Neural crest cell (in vitro differentiated cells): ENCODE data around the gene CACNA2D3. TPM values are rescaled to one million over a fixed set of nuclear protein-coding genes. Genes with fewer than 3 reads are reported as not detected.

Experiments used
- DNase-seq: peaks from one replicate; pipeline ENCODE4 v3.0.0; 2021; ENCODE audit warnings: low read depth, mixed read lengths, low spot score
- H3K27ac Mint-ChIP-seq: one replicate; pipeline ENCODE4 v1.8.0; 2021; ENCODE audit warnings: mild to moderate bottlenecking, mixed read lengths; ENCODE audit not compliant: unreplicated experiment
- H3K27me3 Mint-ChIP-seq: 2 replicates; pipeline ENCODE4 v1.8.0; 2021; ENCODE audit warnings: low read depth, mild to moderate bottlenecking, mixed read lengths
- H3K36me3 Mint-ChIP-seq: 2 replicates; pipeline ENCODE4 v1.8.0; 2021; ENCODE audit warnings: low read depth, mild to moderate bottlenecking, mixed read lengths
- H3K4me1 Mint-ChIP-seq: 2 replicates; pipeline ENCODE4 v1.8.0; 2021; ENCODE audit warnings: mixed read lengths
- H3K4me3 Mint-ChIP-seq: one replicate; pipeline ENCODE4 v1.8.0; 2021; ENCODE audit warnings: mild to moderate bottlenecking, mixed read lengths
- H3K9me3 Mint-ChIP-seq: 2 replicates; pipeline ENCODE4 v1.8.0; 2021; ENCODE audit warnings: mixed read lengths
- CTCF ChIP-seq: fragments of 200-600 bp; sonication (generic); conservative IDR thresholded peaks from 2 replicates; pipeline ENCODE4 v1.5.0; 2021; ENCODE audit warnings: antibody characterized with exemption, mild to moderate bottlenecking
- total RNA-seq: library from RNA; stranded (reverse); gene quantifications from 2 replicates; pipeline ENCODE4 v1.2.1, GENCODE V29; 2021

CACNA2D3 gene
- total RNA-seq, 1 donor from 2014 or later: 0.82 TPM

GRCh38 chr3:54538346-54538745, 416.0 kb downstream of the CACNA2D3 start:
- Mint-ChIP-seq H3K27ac (no peak overlapping the region), H3K9me3 (peaks cover 3% of the 10 kb centered on the region), H3K36me3 (peaks cover 3% of the 10 kb centered on the region), H3K4me1 (no peaks in the 10 kb centered on the region), H3K27me3 (peaks cover 5% of the 10 kb centered on the region), H3K4me3 (no peak overlapping the region)
- no peak for DNase-seq
- TF ChIP-seq CTCF: no peak

GRCh38 chr3:54541369-54541768, 419.0 kb downstream of the CACNA2D3 start:
- no peak for TF ChIP-seq CTCF
- H3K27me3 Mint-ChIP-seq: no peaks in the 10 kb centered on the region
- H3K4me1 Mint-ChIP-seq: no peaks in the 10 kb centered on the region
- H3K27ac Mint-ChIP-seq: no peak overlapping the region
- peaks cover 3% of the 10 kb centered on the region for H3K9me3 Mint-ChIP-seq
- no peak overlapping the region for H3K4me3 Mint-ChIP-seq
- DNase-seq: no peak
- H3K36me3 Mint-ChIP-seq: peaks cover 3% of the 10 kb centered on the region

GRCh38 chr3:54543446-54543845, 421.1 kb downstream of the CACNA2D3 start:
- Mint-ChIP-seq H3K4me3 (no peak overlapping the region), H3K9me3 (peaks cover 3% of the 10 kb centered on the region), H3K36me3 (peaks cover 3% of the 10 kb centered on the region), H3K27ac (no peak overlapping the region), H3K27me3 (no peaks in the 10 kb centered on the region), H3K4me1 (no peaks in the 10 kb centered on the region)
- TF ChIP-seq CTCF: no peak
- no peak for DNase-seq

GRCh38 chr3:54547051-54547450, 424.7 kb downstream of the CACNA2D3 start:
- Mint-ChIP-seq H3K4me1 (no peaks in the 10 kb centered on the region), H3K4me3 (no peak overlapping the region), H3K27ac (no peak overlapping the region), H3K36me3 (no peaks in the 10 kb centered on the region), H3K9me3 (no peaks in the 10 kb centered on the region), H3K27me3 (no peaks in the 10 kb centered on the region)
- DNase-seq: no peak
- TF ChIP-seq CTCF: no peak

- H3K27me3 Mint-ChIP-seq: no peaks in the 10 kb centered on the region
- no peak for TF ChIP-seq CTCF
- H3K36me3 Mint-ChIP-seq: no peaks in the 10 kb centered on the region
- DNase-seq: no peak
- H3K4me3 Mint-ChIP-seq: no peak overlapping the region
- H3K27ac Mint-ChIP-seq: no peak overlapping the region
- no peaks in the 10 kb centered on the region for H3K4me1 Mint-ChIP-seq
- no peaks in the 10 kb centered on the region for H3K9me3 Mint-ChIP-seq
Measured at GRCh38 chr3:54547846-54548245, 425.5 kb downstream of the CACNA2D3 start.
